Measurements from ENCODE around the gene NTM.
A peak's percentile ranks its signal among the peaks of the same experiment; 100 is the strongest.

The NTM gene

DNA sequence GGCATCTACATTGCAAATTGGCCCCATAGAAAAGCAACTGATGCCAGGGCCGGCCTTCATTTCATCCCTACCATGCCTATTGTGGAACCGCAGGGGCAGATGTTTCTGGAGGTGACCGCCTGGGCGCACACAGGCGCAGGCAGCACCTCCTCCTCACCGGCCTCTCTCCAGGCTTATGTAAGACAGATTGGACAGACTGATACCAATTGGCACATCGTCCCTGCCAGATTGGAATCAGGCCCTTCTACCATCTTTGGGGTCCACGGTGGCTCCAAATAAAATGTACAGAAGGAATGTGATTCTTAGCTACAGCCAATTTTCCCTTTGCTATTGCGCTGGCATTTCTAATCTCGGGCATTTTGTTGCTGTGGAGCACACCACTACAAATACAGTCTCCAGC is 732.6 kb downstream of the NTM start:
- no peak for DNase-seq

DNA sequence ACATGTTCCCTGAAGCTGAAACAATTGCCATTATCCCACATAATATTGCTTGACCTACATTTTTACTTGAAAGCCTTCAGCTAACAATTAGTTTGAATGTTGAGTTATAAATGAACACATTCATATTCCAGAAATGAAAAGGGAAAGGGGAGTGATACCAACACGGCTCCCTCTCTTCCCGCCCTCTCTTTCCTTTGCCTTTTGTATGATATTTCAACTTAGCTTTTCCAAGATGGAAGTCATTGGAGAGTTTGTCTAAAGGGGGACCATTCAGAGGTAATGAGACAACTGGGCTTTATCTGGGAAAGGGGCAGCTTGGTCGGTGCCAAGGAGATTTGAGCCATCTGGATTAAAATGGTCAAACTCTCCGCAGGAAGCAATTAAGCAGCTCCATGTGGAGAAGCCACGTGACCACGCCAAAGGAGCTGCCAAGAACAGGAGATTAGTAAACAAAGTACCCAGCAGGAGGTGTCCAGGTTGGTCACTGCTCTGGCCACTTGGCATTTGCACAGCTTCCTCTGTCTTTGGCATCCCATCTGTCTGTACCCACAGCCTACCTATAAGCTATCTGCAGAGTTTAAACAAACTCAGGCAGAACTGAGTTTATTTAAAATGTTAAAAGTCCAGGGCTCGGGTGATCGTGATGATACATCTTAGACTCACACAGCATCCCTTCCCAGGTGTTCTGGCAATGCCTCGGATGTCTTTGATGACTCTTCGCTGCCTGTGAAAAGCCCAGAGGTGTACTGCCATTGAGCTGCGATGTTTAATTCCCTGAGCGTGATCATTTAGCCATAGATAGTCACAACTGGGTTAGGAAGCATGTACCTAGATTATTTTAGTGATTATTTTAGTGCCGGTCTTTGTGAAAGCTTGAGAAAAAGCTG is 735.9 kb downstream of the NTM start:
- DNase-seq, result no peak

DNA sequence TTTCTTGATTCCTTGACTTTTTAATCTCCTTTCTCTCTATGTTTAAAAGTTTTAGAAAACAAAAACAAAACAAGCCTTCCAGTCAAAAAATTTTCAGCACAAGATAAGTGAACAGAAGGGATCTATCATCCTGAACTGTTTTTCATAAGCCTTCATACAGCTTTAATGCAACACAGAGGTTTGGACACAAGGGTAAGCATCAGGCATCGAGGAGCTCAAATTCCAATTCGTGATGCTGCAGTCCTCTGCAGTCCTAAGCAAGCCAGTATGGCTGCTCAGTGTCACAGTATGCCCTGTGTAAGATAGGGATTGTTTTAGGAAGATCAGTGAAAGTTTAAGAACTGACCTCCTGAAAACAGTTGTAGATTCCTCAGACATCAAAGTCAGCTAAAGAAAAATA is 740.9 kb downstream of the NTM start:
- no peak for DNase-seq

DNA sequence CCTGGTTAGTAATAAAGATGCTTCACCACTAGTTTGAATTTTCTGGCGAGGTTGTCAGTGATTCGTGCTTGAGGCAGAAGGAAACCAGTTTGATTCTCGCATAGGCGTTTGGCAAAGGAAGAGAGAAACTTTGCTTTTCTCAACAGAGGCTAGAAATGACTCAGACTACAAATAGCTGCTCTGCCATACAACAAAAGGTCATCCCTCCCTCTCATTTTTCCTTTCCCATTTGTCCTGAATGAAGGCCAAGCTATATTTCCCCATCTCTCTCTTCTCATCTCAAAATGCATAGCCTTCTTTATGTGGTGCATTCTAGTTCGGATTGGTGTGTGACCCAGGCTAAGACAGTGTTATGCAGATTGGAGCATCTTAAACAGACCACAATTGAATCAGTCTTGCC is 741.4 kb downstream of the NTM start:
- DNase-seq, result no peak

GRCh38 chr11:132112846-132113245 is 742.4 kb downstream of the NTM start:
- DNase-seq, result no peak

DNA sequence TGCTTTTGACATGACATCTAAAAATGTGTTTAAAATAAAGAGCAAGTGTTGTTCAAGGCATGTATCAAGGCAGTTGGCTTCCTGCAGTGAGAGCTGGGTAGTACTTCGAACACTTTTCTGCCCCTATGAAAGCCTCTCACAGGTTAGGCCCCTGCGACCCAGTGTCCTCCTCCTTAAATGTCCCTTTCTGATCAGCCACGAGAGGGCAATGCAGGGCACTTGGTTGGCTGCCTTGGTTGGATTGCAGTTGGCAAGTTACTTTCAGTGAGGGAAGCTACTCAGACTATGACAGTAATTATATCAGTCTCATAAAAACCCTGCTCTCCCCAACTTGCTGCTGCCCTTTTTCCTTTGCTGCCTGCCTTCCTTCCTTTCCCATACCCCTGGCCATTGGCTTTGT is 743.8 kb downstream of the NTM start:
- DNase-seq, result no peak

DNA sequence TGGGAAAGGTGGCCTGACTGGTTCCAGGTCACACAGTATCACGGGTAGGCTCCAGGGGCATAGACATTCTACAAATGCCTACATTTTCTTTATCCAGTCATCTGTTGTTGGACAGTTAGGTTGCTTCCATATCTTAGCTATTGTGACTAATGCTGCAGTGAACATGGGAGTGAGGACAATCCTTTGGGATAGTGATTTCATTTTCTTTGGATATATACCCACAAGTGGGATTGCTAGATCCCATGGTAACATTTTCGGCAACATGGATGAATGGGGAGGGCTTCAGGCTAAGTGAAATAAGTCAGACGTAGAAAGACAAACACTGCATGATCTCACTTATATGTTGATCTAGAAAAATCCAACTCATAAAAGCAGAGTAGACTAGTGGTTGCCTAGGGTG is 744.3 kb downstream of the NTM start:
- no peak for DNase-seq

- no peak for DNase-seq
Measured at GRCh38 chr11:132115454-132115853, 745.0 kb downstream of the NTM start.

- no peak for DNase-seq
Measured at GRCh38 chr11:132116516-132116915, 746.1 kb downstream of the NTM start.

- DNase-seq, result no peak
Measured at GRCh38 chr11:132118661-132119060, 748.2 kb downstream of the NTM start.

DNA sequence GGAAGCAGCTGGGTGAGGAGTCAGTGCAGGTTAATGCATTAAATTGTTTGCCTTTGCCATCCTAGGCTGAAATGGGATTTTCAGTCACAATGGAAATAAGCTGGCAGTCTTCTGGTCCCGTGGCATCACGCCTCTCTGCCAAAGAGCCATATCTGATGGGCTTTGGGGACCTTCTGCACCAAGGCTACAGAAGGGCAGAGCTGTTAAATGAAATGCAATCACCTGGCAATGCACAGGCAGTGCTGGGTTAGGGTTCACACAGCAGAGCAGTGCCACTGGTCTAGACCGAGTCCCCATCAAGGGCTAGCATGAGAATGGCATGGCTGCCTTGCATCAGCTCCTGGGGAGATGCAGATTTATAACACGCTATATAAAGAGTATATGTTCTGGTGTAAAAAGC is 749.2 kb downstream of the NTM start:
- no peak for DNase-seq

DNA sequence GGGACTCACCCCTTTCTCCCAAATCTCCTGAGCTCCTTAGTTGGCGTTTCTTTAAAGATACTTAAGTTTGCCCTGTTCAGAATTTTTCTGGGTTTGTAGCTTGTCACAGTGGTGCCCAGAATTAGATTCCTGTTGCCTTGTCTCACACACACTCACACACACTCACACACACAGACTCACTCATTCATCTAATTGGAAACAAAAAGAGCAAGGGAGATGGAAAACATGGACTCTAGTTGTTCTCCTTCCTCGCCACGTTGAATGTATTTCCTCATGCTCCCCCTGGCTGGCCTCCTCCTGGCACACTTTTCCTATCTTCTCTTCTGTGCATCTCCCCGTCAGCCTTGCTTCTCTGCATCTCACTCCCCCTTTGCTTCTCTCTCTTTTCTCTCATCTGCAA is 752.3 kb downstream of the NTM start:
- DNase-seq, result no peak

DNA sequence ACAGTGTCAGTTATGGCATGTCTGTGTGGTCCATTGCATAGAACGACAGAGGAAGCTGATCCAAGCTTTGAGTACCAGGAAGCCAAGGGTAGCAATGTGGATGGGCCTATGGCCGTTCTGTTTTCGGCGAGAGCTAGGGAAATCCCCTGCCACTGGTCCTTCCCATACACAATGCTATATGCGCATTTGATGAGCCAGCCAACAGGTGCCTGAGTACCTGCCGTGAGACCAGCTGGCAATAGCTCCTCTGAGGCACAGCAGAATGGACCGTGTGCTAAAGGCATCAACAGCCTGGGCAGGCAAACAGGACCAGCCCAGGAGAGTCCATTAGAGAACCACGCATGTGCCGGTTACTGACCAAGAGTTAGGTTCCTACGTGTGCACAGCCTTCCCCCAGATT is 753.0 kb downstream of the NTM start:
- no peak for DNase-seq

GRCh38 chr11:132123854-132124835 is 753.7 kb downstream of the NTM start:
- DNase-seq, result no peak

- DNase-seq, result peak in 1 of 2 donors; percentile 9
Measured at GRCh38 chr11:132125988-132126871, 755.8 kb downstream of the NTM start.

DNA sequence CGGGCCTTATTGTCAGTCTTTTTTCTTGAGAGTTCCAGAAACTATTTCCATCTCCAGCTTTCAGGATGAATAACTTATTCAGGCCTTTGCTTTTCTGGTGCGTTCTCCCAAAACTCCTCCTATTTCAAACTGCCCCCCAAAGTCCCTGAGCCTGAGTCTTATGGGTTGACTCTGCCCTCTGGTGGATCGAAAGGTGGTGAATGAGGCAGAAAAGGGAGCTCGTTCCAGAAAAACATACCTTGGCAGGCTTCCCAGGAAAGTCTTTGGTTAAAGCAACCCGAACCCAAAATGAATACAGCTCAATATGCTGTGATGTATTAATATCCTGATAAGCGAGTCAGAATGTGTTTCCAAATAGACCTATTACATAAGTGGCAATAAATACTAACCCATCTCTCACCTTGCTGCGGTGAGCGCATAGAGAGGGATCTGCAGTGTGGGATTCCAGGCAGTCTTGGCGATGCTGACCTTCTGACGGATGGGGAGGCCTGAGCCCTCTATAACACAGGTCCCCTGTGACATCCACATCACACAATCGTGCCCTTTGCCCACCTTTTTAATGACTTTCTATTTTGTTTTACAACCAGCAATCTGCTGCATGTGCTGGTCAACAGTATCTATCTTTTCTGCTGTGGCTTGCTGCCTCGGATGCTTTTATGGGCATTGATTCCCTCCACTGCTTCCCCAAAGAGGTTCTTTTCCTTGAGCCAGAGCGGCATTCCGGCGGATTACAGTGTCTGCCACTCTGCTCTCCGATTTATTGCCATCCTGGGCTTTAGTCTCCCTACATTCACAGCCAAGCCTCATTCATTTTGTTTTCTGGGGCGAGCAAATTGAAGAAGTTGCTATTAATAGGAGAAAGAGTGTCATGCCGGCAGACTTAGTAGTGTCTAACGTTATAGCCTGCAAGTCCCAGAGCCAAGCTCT is 756.8 kb downstream of the NTM start:
- no peak for DNase-seq

DNA sequence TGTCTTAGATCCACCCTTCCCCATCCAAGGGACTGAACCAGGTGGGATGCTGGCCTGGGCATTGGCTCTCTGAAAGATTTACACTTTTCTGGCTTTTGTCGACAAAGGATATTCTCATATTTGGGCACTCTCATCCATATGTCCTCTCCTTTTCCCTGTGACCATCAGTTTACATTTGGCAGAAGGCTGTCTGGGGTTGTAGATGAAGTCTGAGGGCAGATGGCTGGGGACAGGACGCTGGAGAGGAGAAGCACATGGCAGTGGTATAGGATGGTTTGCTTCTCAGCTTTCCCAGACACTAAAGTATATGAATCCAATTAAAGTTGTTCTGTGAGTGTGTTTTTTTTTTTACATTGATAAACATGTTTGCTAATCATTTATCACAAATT is 757.5 kb downstream of the NTM start:
- DNase-seq, result no peak

DNA sequence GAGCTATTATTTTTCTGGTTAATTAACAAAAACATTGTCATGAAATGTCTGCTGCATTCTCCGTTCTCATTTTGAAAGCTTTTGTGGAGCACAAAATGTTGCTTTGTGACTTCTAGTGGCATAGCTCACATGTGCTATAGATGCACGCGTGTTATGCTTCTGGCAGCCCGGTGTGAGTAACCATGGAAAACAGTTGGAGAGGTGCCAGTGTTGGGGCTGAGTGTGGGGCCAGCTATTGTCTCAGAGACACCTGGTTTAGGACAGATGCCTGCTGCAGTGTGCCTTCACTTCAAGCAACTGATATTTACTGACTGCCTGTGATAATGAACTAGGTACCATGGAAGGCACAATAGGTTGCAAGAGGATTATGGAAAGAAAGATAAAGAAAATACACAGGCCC is 760.6 kb downstream of the NTM start:
- DNase-seq, result no peak

DNA sequence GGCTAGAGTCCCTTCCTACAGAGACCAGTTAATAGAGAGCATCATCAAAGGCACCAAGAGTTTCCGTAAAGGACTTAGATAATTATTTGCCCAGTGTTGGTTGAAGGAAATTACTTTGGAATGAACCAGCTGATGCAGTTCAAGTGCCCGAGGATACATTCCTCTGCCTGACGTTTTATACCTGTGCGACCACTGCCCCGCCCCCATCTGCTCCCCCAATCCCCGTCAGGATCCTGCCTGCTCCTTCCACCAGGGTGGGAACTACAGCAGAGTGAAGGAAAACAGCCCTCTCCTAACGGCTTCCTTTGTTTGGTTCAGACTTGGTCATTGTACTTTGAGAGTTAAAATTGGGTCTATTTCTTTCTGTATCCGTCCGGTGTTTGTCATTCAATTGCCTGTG is 761.5 kb downstream of the NTM start:
- no peak for DNase-seq

DNA sequence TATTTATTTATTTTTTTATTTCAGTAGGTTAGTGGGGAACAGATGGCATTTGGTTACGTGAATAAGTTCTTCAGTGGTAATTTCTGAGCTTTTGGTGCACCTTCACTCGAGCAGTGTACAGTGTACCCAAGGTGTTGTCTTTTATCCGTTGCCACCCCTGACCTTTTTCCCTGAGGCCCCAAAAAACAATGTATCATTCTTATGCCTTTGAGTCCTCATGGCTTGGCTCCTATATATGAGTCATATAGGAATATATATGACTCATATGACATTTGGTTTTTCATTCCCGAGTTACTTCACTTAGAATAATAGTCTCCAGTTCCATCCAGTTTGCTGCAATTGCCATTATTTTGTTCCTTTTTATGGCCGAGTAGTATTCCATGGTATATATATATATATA is 763.9 kb downstream of the NTM start:
- no peak for DNase-seq

GRCh38 chr11:132137289-132137980 is 767.0 kb downstream of the NTM start:
- no peak for DNase-seq
